HG02885 (cell line): ENCODE data around the gene CDT1.

Experiments used
- ATAC-seq: cut with Tn5 transposase; IDR thresholded peaks from one replicate; pipeline ENCODE4 v1.9.1; 2021; ENCODE audit warnings: mild to moderate bottlenecking; ENCODE audit not compliant: unreplicated experiment, poor library complexity

The CDT1 gene

DNA sequence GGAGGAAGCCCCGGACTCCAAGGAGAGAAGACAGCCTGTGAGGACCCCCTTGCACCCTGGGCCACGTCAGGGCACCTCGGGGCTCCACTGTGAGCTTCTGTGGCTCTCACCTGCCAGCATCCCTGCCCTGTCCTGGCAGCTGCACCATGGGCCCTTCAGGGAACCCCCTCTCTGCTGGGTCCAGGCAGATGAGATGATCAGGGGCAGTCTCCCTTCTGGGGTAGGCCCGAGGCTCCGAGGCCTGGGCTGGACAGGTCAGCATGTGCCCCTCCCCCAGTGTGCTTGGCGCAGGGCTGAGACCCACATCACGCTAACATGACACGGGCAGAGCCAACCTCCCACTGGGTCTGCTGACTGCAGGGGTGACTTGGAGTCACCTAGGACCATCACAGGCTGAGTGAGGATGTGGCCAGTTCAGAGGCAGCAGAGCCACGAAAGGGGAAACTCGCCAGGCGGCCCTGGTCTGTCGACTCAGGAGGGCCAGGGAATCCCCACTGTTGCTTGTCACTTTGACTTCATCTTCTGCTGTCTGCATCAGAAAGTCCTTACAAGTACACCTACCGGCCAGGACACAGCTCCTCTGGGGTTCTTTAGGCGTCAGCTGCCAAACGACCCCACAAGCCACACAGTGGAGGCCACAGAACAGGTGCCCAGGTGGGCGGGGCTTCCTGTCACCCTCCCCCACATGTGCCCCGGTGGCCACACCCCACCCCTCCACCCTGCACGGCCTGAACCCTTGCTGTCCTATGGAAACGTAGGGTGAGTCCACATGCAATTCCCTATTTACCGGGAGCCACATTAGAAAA lies 50.9 kb downstream of the CDT1 start:
- ATAC-seq: no peak

DNA sequence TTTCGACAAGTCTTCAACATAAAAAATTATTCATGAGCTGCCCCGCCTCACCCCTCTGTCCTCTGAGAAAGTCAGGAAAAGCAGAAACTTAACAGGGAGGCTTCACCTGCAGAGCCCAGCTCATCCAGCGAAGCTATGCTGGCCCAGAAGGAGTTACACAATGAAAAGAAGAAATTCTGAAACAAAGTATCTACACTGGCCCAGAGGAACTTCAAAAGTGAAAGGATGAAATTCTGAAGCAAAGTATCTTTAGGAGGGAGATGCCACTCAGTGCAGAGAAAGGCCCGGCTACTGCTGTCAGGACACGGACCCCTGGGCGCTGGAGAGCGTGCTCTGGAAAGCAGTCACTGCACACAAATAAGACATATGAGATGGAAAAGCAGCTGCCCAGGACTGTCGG lies 51.6 kb downstream of the CDT1 start:
- ATAC-seq: no peak

DNA sequence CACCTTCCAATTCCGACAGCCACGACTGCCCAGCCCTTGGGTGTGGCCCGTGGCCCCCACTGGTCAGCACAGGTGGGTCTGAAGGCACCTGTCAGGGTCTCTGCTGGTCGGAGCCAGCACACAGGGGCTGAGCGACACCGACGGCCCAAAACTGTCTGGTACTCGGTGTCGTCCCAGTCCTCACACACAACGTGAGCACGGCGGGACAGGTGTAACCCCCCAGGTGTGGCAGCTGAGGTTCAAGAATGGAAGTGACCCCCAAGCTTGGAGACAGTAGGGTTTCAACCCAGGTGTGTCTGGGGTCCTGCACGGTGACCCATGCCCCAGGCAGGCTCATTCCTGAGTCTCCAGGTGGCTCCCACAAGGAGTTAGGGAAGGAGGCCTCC lies 52.1 kb downstream of the CDT1 start:
- ATAC-seq: no peak

DNA sequence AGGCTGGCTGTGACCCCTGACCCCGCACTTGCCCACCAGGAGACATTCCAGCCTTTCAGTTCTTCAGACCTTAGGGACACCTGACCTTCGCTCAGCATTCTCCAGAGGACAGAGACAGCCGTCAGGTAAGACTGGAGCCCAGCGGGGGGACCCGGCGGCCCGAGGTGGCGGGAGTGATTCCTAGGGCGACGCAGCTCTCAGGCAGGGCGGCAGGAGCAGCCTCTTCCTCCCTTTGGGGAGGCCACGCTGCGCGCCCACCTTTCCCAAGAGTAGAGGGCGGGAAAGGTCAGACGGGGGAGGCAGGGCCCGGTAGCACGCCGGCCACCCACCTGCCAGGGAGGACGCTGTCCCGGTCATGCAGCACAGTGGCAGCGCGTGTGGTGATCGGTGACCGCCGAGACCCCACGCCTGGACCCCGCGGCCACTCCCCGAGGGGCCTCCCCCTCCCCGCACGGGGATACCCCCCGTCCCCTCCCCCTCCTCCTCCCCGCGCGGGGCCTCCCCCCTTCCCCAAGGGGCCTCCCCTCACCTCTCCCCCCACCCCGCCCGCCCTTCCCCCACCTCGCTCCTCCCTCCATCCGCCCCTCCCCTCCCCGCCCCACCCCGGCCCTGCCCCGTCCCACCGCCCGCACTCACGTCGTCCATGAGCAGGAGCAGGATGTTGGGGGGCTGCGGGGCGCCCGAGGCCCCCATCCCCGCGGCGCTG lies 52.7 kb downstream of the CDT1 start:
- ATAC-seq: no peak

DNA sequence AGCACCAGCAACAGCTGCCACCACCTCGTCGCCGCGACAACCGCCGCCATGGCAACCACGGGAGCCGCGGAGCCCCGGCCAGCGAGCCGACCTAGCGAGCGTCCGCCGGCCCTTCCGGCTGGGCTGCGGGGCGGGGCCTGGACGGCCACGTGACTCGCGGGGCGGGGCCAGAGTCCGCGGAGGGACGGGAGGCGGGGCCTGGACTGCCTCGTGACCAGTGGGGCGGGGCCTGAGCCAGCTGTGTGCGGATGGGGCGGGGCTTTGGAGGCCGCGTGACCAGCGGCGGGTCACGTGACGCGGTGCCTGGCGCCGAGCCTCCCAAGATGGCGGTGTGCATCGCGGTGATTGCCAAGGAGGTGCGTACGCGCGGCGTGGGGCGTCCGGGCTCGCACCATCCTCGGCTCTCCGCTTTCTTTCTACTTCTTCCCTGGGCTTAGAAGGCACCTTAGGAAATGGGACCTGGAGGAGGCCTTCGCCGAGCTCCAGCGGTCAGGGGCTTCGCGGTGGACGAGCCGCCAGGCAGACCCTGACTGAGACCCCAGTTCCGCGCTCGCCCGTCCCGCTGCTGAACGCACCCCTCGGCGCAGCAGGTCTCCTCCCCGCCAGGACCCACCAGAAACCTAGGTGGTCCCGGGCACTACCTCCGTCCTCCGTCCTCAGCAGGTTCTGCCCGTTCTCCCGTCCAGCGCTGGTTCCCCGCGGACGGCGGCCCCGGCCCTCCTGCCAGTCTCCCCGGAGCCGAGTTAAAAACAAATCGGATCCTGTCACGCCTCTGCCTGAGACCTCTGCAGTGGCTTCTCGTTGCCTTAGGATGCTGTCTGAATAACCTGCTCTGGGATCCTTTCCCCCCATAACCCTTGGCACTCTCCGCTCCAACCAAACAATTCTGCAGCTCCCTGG lies 53.5 kb downstream of the CDT1 start, which contains the start of the genes GALNS and TRAPPC2L:
TSS of gene GALNS (minus strand) at position 120 of the 900 bp plus-strand sequence. CDS start at position 50, 70 bp downstream.
TSS of gene TRAPPC2L (plus strand) at position 300 of the 900 bp plus-strand sequence. CDS start at position 324, 24 bp downstream.
- peak; percentile 87 for ATAC-seq

DNA sequence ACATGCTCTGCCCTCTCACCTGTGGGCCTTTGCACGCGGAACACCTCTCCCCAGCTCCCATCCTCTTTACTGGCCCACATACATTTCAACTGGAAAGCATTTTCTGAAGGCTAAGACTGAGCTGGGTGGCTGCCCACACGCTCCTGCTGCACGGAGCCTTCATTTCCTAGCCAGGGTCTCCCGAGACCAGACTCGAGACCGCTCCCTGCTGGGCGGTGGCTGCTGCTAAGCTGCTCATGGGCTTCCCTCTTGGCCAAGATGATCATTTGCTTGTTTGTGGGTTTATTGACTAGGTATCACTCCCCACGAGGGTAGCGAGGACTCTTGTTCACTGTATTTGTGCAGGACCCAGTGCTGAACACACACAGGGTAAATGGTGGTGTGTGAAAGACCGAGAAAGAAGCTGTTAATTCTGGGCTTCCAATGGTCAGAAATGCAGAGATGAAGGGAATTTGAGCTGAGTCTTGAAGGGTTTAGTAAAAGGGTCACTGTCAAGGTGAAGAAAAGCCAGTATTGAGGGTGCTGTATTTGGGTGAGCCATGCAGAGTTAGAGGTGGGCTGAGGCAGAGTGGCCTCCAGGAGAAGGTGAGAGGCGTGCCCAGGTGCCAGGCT lies 54.2 kb downstream of the CDT1 start:
- peak; percentile 40 for ATAC-seq
